Measurements from ENCODE around the gene SMIM21. TPM values are rescaled to one million over a fixed set of nuclear protein-coding genes. Genes with fewer than 3 reads are reported as not detected.

Gene SMIM21
- polyA plus RNA-seq, 1 donor (not counting 4 experiments of a cell fraction or from before 2014, with no cell fraction given): not detected

- H3K9me3 ChIP-seq (ENCODE audit: control insufficient read depth, low read depth, low read length): no peaks in the 10 kb centered on the region
- H2AFZ ChIP-seq (ENCODE audit: control insufficient read depth, low read length): no peak overlapping the region
- no peaks in the 10 kb centered on the region for H3K9me1 ChIP-seq (ENCODE audit: control insufficient read depth, extremely low read depth, insufficient read depth, low read length)
- H3K27ac ChIP-seq (ENCODE audit: control insufficient read depth, insufficient read depth, low read length): no peak overlapping the region
- DNase-seq (ENCODE audit: low read depth, low spot score) (no peak), FAIRE-seq (no peak)
- no peaks in the 10 kb centered on the region for H4K20me1 ChIP-seq (ENCODE audit: control insufficient read depth, extremely low read depth, insufficient read depth, low read length)
- H3K4me2 ChIP-seq (ENCODE audit: control insufficient read depth, extremely low read depth, insufficient read depth, low read depth, low read length): no peak overlapping the region
- H3K4me1 ChIP-seq (ENCODE audit: control insufficient read depth, extremely low read depth, insufficient read depth, low read length): no peaks in the 10 kb centered on the region
- dilution Hi-C loops (cut with MboI; ENCODE audit: extremely low pct_ligation_motif_present, low sequenced_read_pairs): no loop called here
- H3K36me3 ChIP-seq (ENCODE audit: control insufficient read depth in 2 of 2, extremely low read depth in 1 of 2, insufficient read depth in 2 of 2, low read length in 2 of 2): no peaks in the 10 kb centered on the region
- TF ChIP-seq EZH2 (IDR thresholded peaks at IDR 0.05; ENCODE audit: low read length): no peak
- TF ChIP-seq CTCF (optimal IDR thresholded peaks at IDR 0.05 in 1 of 3, IDR thresholded peaks at IDR 0.05 in 1 of 3, conservative IDR thresholded peaks at IDR 0.05 in 1 of 3; ENCODE audit: extremely low read depth in 1 of 3, insufficient read depth in 2 of 3, low read length in 3 of 3): no peak
- H3K79me2 ChIP-seq (ENCODE audit: control insufficient read depth, insufficient read depth, low read length): no peaks in the 10 kb centered on the region
- H3K9ac ChIP-seq (ENCODE audit: control insufficient read depth, extremely low read depth, insufficient read depth, low read length): no peak overlapping the region
- H3K27me3 ChIP-seq (ENCODE audit: control insufficient read depth, extremely low read depth, insufficient read depth, low read length): peaks cover 3% of the 10 kb centered on the region
- no peak overlapping the region for H3K4me3 ChIP-seq (ENCODE audit: control insufficient read depth in 2 of 3, extremely low read depth in 1 of 3, insufficient read depth in 2 of 3, low read depth in 1 of 3, low read length in 3 of 3)
These were observed 5.6 kb upstream of the SMIM21 start for GRCh38 chr18:75433098-75433497.

- H3K36me3 ChIP-seq (ENCODE audit: control insufficient read depth in 2 of 2, extremely low read depth in 1 of 2, insufficient read depth in 2 of 2, low read length in 2 of 2): no peaks in the 10 kb centered on the region
- dilution Hi-C loops (cut with MboI; ENCODE audit: extremely low pct_ligation_motif_present, low sequenced_read_pairs): no loop called here
- H2AFZ ChIP-seq (ENCODE audit: control insufficient read depth, low read length): no peak overlapping the region
- no peaks in the 10 kb centered on the region for H3K4me1 ChIP-seq (ENCODE audit: control insufficient read depth, extremely low read depth, insufficient read depth, low read length)
- H3K27me3 ChIP-seq (ENCODE audit: control insufficient read depth, extremely low read depth, insufficient read depth, low read length): peaks cover 3% of the 10 kb centered on the region
- no peak overlapping the region for H3K4me2 ChIP-seq (ENCODE audit: control insufficient read depth, extremely low read depth, insufficient read depth, low read depth, low read length)
- TF ChIP-seq CTCF (optimal IDR thresholded peaks at IDR 0.05 in 1 of 3, IDR thresholded peaks at IDR 0.05 in 1 of 3, conservative IDR thresholded peaks at IDR 0.05 in 1 of 3; ENCODE audit: extremely low read depth in 1 of 3, insufficient read depth in 2 of 3, low read length in 3 of 3): no peak
- TF ChIP-seq EZH2 (IDR thresholded peaks at IDR 0.05; ENCODE audit: low read length): no peak
- H3K27ac ChIP-seq (ENCODE audit: control insufficient read depth, insufficient read depth, low read length): no peak overlapping the region
- no peaks in the 10 kb centered on the region for H4K20me1 ChIP-seq (ENCODE audit: control insufficient read depth, extremely low read depth, insufficient read depth, low read length)
- H3K9ac ChIP-seq (ENCODE audit: control insufficient read depth, extremely low read depth, insufficient read depth, low read length): no peak overlapping the region
- no peaks in the 10 kb centered on the region for H3K9me1 ChIP-seq (ENCODE audit: control insufficient read depth, extremely low read depth, insufficient read depth, low read length)
- FAIRE-seq (no peak), DNase-seq (ENCODE audit: low read depth, low spot score) (no peak)
- H3K4me3 ChIP-seq (ENCODE audit: control insufficient read depth in 2 of 3, extremely low read depth in 1 of 3, insufficient read depth in 2 of 3, low read depth in 1 of 3, low read length in 3 of 3): no peak overlapping the region
- H3K79me2 ChIP-seq (ENCODE audit: control insufficient read depth, insufficient read depth, low read length): no peaks in the 10 kb centered on the region
- H3K9me3 ChIP-seq (ENCODE audit: control insufficient read depth, low read depth, low read length): no peaks in the 10 kb centered on the region
These were observed 2.5 kb upstream of the SMIM21 start for GRCh38 chr18:75429975-75430374.
